Chondrocyte (in vitro differentiated cells): Measurements from ENCODE around the gene USP27X. TPM values are rescaled to one million over a fixed set of nuclear protein-coding genes. Genes with fewer than 3 reads are reported as not detected.

Source experiments
- DNase-seq: peaks from one replicate; pipeline ENCODE4 v3.0.0; 2021; ENCODE audit warnings: mixed read lengths, low spot score
- H3K27ac Mint-ChIP-seq: one replicate; pipeline ENCODE4 v1.8.0; 2021; ENCODE audit warnings: mild to moderate bottlenecking, moderate library complexity, mixed read lengths; ENCODE audit not compliant: unreplicated experiment
- H3K27me3 Mint-ChIP-seq: 2 replicates; pipeline ENCODE4 v1.8.0; 2021; ENCODE audit warnings: low read depth, mixed read lengths
- H3K36me3 Mint-ChIP-seq: 2 replicates; pipeline ENCODE4 v1.8.0; 2021; ENCODE audit warnings: low read depth, mixed read lengths
- H3K4me1 Mint-ChIP-seq: 2 replicates; pipeline ENCODE4 v1.8.0; 2021; ENCODE audit warnings: low read depth, mild to moderate bottlenecking, mixed read lengths
- H3K4me3 Mint-ChIP-seq: one replicate; pipeline ENCODE4 v1.8.0; 2021; ENCODE audit warnings: mild to moderate bottlenecking, moderate library complexity, mixed read lengths; ENCODE audit not compliant: unreplicated experiment
- H3K9me3 Mint-ChIP-seq: 2 replicates; pipeline ENCODE4 v1.8.0; 2021; ENCODE audit warnings: low read depth, mixed read lengths
- CTCF ChIP-seq: fragments of 200-600 bp; sonication (generic); IDR thresholded peaks from 2 replicates; pipeline ENCODE4 v1.5.0; 2021; ENCODE audit warnings: antibody characterized with exemption, mild to moderate bottlenecking, moderate library complexity
- long read RNA-seq: library from polyadenylated mRNA; stranded (forward); transcript quantifications from one replicate; pipeline ENCODE4 v2.0.0, GENCODE V29; 2021
- total RNA-seq: library from RNA; stranded (reverse); gene quantifications from 3 replicates; pipeline ENCODE4 v1.2.1, GENCODE V29; 2021

The USP27X gene
- 2.8 to 3.4 TPM (median 3.2 TPM) in 3 replicates for total RNA-seq
- long read RNA-seq, partial matches to known transcripts: 0 of 1 reads
- long read RNA-seq, other reads (novel, unspliced or antisense): 0 of 1 reads

- Mint-ChIP-seq H3K9me3 (peaks cover 10% of the 10 kb centered on the region), H3K27ac (peak within 1 kb of the TSS; percentile 89), H3K4me3 (peak within 1 kb of the TSS; percentile 83), H3K27me3 (no peaks in the 10 kb centered on the region), H3K36me3 (peaks cover 2% of the 10 kb centered on the region), H3K4me1 (peaks cover 9% of the 10 kb centered on the region)
- DNase-seq: no peak
- peak; percentile 83 for TF ChIP-seq CTCF
These were observed at the start of gene USP27X for GRCh38 chrX:49878834-49879655. TSS of gene USP27X (plus strand) at chrX:49879484. CDS start at chrX:49880308, 824 bp downstream.

- no peak overlapping the region for H3K27ac Mint-ChIP-seq
- peak; percentile 82 for TF ChIP-seq CTCF
- H3K4me3 Mint-ChIP-seq: no peak overlapping the region
- H3K4me1 Mint-ChIP-seq: no peaks in the 10 kb centered on the region
- DNase-seq: no peak
- no peaks in the 10 kb centered on the region for H3K9me3 Mint-ChIP-seq
- H3K27me3 Mint-ChIP-seq: peaks cover 2% of the 10 kb centered on the region
- no peaks in the 10 kb centered on the region for H3K36me3 Mint-ChIP-seq
These were observed 40.9 kb upstream of the USP27X start for GRCh38 chrX:49838374-49838773.

- Mint-ChIP-seq H3K27ac (no peak overlapping the region), H3K27me3 (peaks cover 2% of the 10 kb centered on the region), H3K4me1 (no peaks in the 10 kb centered on the region), H3K36me3 (no peaks in the 10 kb centered on the region), H3K4me3 (no peak overlapping the region), H3K9me3 (no peaks in the 10 kb centered on the region)
- peak; percentile 56 for TF ChIP-seq CTCF
- no peak for DNase-seq
These were observed 38.6 kb upstream of the USP27X start for GRCh38 chrX:49840679-49841078.

GRCh38 chrX:49842621-49843020, 36.7 kb upstream of the USP27X start:
- no peak overlapping the region for H3K27ac Mint-ChIP-seq
- H3K9me3 Mint-ChIP-seq: no peaks in the 10 kb centered on the region

GRCh38 chrX:49844611-49845010, 34.7 kb upstream of the USP27X start:
- no peak for TF ChIP-seq CTCF
- no peak for DNase-seq
- peaks cover 3% of the 10 kb centered on the region for H3K27me3 Mint-ChIP-seq
- no peaks in the 10 kb centered on the region for H3K36me3 Mint-ChIP-seq
- no peak overlapping the region for H3K4me3 Mint-ChIP-seq
- H3K9me3 Mint-ChIP-seq: no peaks in the 10 kb centered on the region
- no peaks in the 10 kb centered on the region for H3K4me1 Mint-ChIP-seq
- no peak overlapping the region for H3K27ac Mint-ChIP-seq

More at GRCh38 chrX:49842621-49843020, 36.7 kb upstream of the USP27X start:
- no peak for DNase-seq
- TF ChIP-seq CTCF: no peak
- H3K4me3 Mint-ChIP-seq: no peak overlapping the region
- no peaks in the 10 kb centered on the region for H3K36me3 Mint-ChIP-seq
- no peaks in the 10 kb centered on the region for H3K4me1 Mint-ChIP-seq
- peaks cover 4% of the 10 kb centered on the region for H3K27me3 Mint-ChIP-seq
